PC-3 (cell line): ENCODE measurements around the gene AHNAK2. TPM values are rescaled to one million over a fixed set of nuclear protein-coding genes. Genes with fewer than 3 reads are reported as not detected.

Experiments
- ATAC-seq: fragments of 200-7000 bp; cut with Tn5 transposase; 2 replicates; pipeline ENCODE4 v1.9.1; 2020; ENCODE audit warnings: mild to moderate bottlenecking, moderate library complexity
- BruUV-seq: library from RNA; stranded (reverse); fragments of 400-500 nt; replicated peaks from 2 replicates; lab custom pipeline; 2021; lab: Mats Ljungman, UMichigan
- CTCF ChIA-PET: fragments of 300-600 bp; sonication (Branson Sonifier 250); formaldehyde crosslinking; loops from one replicate; lab custom pipeline; 2022; ENCODE audit warnings: antibody characterized with exemption; lab: Charles Lee
- POLR2A ChIA-PET: fragments of 300-600 bp; sonication (Branson Sonifier 250); formaldehyde crosslinking; loops from one replicate; lab custom pipeline; 2022; ENCODE audit warnings: antibody characterized with exemption; ENCODE audit not compliant: unreplicated experiment; lab: Charles Lee
- DNase-seq: peaks from one replicate; pipeline ENCODE4 v3.0.0-alpha.2; 2015
- H2AFZ ChIP-seq: fragments of 300-600 bp; sonication (generic); 2 replicates; pipeline ENCODE4 v1.6.0; 2016; ENCODE audit warnings: antibody characterized with exemption, low read length
- H3F3A ChIP-seq: fragments of 300-600 bp; sonication (generic); one replicate; pipeline ENCODE4 v1.6.0; 2017; ENCODE audit warnings: antibody characterized with exemption, low read length, control low read depth, mild to moderate bottlenecking; ENCODE audit not compliant: unreplicated experiment
- H3K27ac ChIP-seq: fragments of 300-600 bp; sonication (generic); 2 replicates; pipeline ENCODE4 v1.5.1; 2016; ENCODE audit warnings: mild to moderate bottlenecking, low read length
- H3K27me3 ChIP-seq: fragments of 300-600 bp; sonication (generic); 2 replicates; pipeline ENCODE4 v1.6.1; 2016; ENCODE audit warnings: low read length, mixed read lengths
- H3K36me3 ChIP-seq: fragments of 300-600 bp; sonication (generic); 2 replicates; pipeline ENCODE4 v1.6.1; 2016; ENCODE audit warnings: low read depth, mixed run types, low read length, mixed read lengths
- H3K4me1 ChIP-seq: fragments of 300-600 bp; sonication (generic); 2 replicates; pipeline ENCODE4 v1.5.1; 2016; ENCODE audit warnings: low read length; ENCODE audit not compliant: insufficient read depth
- H3K4me2 ChIP-seq: fragments of 300-600 bp; sonication (generic); 2 replicates; pipeline ENCODE4 v1.6.0; 2016; ENCODE audit warnings: low read length
- H3K4me3 ChIP-seq: fragments of 300-600 bp; sonication (generic); 2 replicates; pipeline ENCODE4 v1.5.1; 2016; ENCODE audit warnings: mild to moderate bottlenecking, low read length, mixed read lengths
- H3K79me2 ChIP-seq: fragments of 300-600 bp; sonication (generic); 2 replicates; pipeline ENCODE4 v1.6.1; 2017; ENCODE audit warnings: low read length, mixed read lengths
- H3K9ac ChIP-seq: fragments of 300-600 bp; sonication (generic); 2 replicates; pipeline ENCODE4 v1.6.0; 2016; ENCODE audit warnings: mild to moderate bottlenecking, low read length
- H3K9me2 ChIP-seq: fragments of 300-600 bp; sonication (generic); replicated peaks from 2 replicates; pipeline ENCODE4 v1.6.1; 2016; ENCODE audit warnings: mixed run types, low read length, mixed read lengths
- H3K9me3 ChIP-seq: fragments of 300-600 bp; sonication (generic); 2 replicates; pipeline ENCODE4 v1.6.1; 2016; ENCODE audit warnings: low read length, mixed read lengths
- H4K20me1 ChIP-seq: fragments of 300-600 bp; sonication (generic); 2 replicates; pipeline ENCODE4 v1.6.1; 2016; ENCODE audit warnings: low read length, mixed read lengths
- EZH2 ChIP-seq: fragments of 300-600 bp; sonication (generic); IDR thresholded peaks from one replicate; pipeline ENCODE4 v1.6.1; 2017; ENCODE audit warnings: antibody characterized with exemption, mild to moderate bottlenecking, low read length; ENCODE audit not compliant: unreplicated experiment
- EZH2phosphoT487 ChIP-seq: fragments of 300-600 bp; sonication (generic); IDR thresholded peaks from 2 replicates; pipeline ENCODE4 v1.6.1; 2018; ENCODE audit warnings: mild to moderate bottlenecking, antibody characterized with exemption, low read length, borderline replicate concordance
- intact Hi-C: fragments of 100-400 bp; cut with micrococcal nuclease; formaldehyde crosslinking; loops from 2 replicates; pipeline ENCODE4 v1.9.0; 2023
- total RNA-seq: library from RNA; depleted of rRNA; stranded (reverse); fragments of >200 nt; gene quantifications from 2 replicates; pipeline ENCODE4 v1.2.3, GENCODE V29; 2014
- TF ChIP-seq, protein P1 (sequence below): fragments of 300-600 bp; sonication (generic); conservative IDR thresholded peaks from 2 replicates; pipeline ENCODE4 v1.5.1; 2017; ENCODE audit warnings: antibody characterized with exemption, low read depth, mild to moderate bottlenecking, low read length

Gene AHNAK2
- total RNA-seq, 1 experiment from 2014 or later, result 25.0 TPM

DNA sequence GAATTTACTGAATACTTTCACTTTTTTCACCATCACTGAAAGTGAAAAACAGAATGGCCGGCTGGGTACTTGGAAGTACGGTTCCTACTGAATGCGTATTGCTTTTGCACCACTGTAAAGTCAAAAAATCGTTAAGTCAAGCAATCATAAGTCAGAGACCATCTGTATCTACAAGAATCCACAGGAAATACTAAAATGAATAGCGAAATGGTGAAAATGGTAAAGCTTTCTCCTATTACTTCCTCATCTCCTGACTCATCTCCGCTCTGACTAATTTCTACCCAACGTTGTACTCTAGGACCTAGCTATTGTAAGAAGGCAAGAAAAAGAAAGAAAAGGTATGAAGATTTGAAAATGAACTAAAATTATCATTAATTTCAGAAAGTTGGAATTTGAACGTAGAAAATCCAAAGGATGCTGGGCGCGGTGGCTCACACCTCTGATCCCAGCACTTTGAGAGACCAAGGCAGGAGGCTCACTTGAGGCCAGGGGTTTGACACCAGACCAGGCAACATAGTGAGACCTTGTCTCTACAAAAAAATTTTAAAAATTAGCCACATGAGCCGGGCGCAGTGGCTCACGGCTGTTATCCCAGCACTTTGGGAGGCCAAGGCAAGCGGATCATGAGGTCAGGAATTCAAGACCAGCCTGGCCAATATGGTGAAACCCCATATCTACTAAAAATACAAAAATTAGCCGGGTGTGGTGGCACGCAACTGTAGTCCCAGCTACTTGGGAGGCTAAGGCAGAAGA is 48.0 kb upstream of the AHNAK2 start:
- H3K9me3 ChIP-seq, result no peaks in the 10 kb centered on the region
- H4K20me1 ChIP-seq, result no peaks in the 10 kb centered on the region
- H3F3A ChIP-seq, result peaks cover 38% of the 10 kb centered on the region
- ChIA-PET CTCF (interaction anchor here (0.6 to 0.9 kb wide), 2 partner anchors 51 to 52 kb away, joined by 3 read pairs; no protein-coding TSS in a partner anchor), POLR2A (interaction anchor here (0.7 to 1.0 kb wide), 2 partner anchors 47 to 53 kb away, joined by 3 to 4 read pairs; no protein-coding TSS in a partner anchor)
- no peaks in the 10 kb centered on the region for H3K9me2 ChIP-seq
- peak overlapping the region; percentile 71 for H3K4me2 ChIP-seq
- H2AFZ ChIP-seq, result no peak overlapping the region
- intact Hi-C loops, result no loop called here
- H3K36me3 ChIP-seq, result no peaks in the 10 kb centered on the region
- H3K9ac ChIP-seq, result peak overlapping the region; percentile 85
- H3K4me1 ChIP-seq, result peaks cover 67% of the 10 kb centered on the region
- peaks cover 17% of the 10 kb centered on the region for H3K79me2 ChIP-seq
- H3K27ac ChIP-seq, result peak overlapping the region; percentile 98
- no peaks in the 10 kb centered on the region for H3K27me3 ChIP-seq
- BruUV-seq, result no TSS peak
- ATAC-seq, result peak; percentile 21
- TF ChIP-seq EZH2 (no peak), EZH2phosphoT487 (no peak)
- TF ChIP-seq, protein P1, sequence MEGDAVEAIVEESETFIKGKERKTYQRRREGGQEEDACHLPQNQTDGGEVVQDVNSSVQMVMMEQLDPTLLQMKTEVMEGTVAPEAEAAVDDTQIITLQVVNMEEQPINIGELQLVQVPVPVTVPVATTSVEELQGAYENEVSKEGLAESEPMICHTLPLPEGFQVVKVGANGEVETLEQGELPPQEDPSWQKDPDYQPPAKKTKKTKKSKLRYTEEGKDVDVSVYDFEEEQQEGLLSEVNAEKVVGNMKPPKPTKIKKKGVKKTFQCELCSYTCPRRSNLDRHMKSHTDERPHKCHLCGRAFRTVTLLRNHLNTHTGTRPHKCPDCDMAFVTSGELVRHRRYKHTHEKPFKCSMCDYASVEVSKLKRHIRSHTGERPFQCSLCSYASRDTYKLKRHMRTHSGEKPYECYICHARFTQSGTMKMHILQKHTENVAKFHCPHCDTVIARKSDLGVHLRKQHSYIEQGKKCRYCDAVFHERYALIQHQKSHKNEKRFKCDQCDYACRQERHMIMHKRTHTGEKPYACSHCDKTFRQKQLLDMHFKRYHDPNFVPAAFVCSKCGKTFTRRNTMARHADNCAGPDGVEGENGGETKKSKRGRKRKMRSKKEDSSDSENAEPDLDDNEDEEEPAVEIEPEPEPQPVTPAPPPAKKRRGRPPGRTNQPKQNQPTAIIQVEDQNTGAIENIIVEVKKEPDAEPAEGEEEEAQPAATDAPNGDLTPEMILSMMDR, result no peak
- H3K4me3 ChIP-seq, result peak overlapping the region; percentile 23; the same call in 1 of the 2 replicates
- DNase-seq, result peak; percentile 94

DNA sequence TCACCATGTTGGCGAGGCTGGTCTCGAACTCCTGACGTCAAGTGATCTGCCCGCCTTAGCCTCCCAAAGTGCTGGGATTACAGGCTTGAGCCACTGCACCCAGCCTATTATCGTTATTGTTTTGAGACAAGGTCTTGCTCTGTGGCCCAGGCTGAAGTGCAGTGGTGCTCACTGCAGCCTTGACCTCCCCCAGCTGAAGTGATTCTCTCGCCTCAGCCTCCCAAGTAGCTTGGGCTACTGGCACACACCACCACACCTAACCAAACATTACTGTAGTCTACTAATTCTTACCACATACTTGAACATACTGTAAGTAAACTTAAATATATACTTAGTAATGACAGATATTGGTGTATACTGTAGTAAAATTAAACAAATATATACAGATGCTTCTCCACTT is 47.3 kb upstream of the AHNAK2 start:
- intact Hi-C loops, result no loop called here
- H3K79me2 ChIP-seq, result peaks cover 21% of the 10 kb centered on the region
- no peaks in the 10 kb centered on the region for H4K20me1 ChIP-seq
- H3K27ac ChIP-seq, result peak overlapping the region; percentile 98
- no peaks in the 10 kb centered on the region for H3K9me2 ChIP-seq
- TSS peak; percentile 4 for BruUV-seq
- H3K4me1 ChIP-seq, result peaks cover 67% of the 10 kb centered on the region
- H3K27me3 ChIP-seq, result no peaks in the 10 kb centered on the region
- H3K9ac ChIP-seq, result peak overlapping the region; percentile 85
- ChIA-PET CTCF (no interaction called here), POLR2A (interaction anchor here (0.5 to 1.2 kb wide), 2 partner anchors 40 to 53 kb away, joined by 6 to 8 read pairs; partner anchors contain the start of gene CLBA1)
- DNase-seq, result peak; percentile 19
- H2AFZ ChIP-seq, result no peak overlapping the region
- H3K4me2 ChIP-seq, result peak overlapping the region; percentile 63
- no peak for TF ChIP-seq EZH2
- TF ChIP-seq, protein P1, result no peak
- TF ChIP-seq EZH2phosphoT487, result no peak
- H3F3A ChIP-seq, result peaks cover 38% of the 10 kb centered on the region
- no peaks in the 10 kb centered on the region for H3K9me3 ChIP-seq
- peak overlapping the region; percentile 23; the same call in 1 of the 2 replicates for H3K4me3 ChIP-seq
- ATAC-seq, result no peak
- no peaks in the 10 kb centered on the region for H3K36me3 ChIP-seq
